Neural cell (in vitro differentiated cells): ENCODE data around the gene GPATCH3. TPM values are rescaled to one million over a fixed set of nuclear protein-coding genes. Genes with fewer than 3 reads are reported as not detected.
"Not testable (repeated sequence)": the region's sequence is repeated elsewhere in the genome, so short reads cannot be mapped to it uniquely, and the experiment has no call there.

Experiments
- H2AFZ ChIP-seq: fragments of 200-600, 300-800 bp; sonication (generic), shearing (Covaris generic); 2 replicates; pipeline ENCODE4 v1.6.0; 2014; ENCODE audit warnings: low read depth, mild to moderate bottlenecking, antibody characterized with exemption, low read length, moderate library complexity
- H3F3A ChIP-seq: fragments of 200-600 bp; shearing (Covaris generic); 2 replicates; pipeline ENCODE4 v1.6.1; 2016; ENCODE audit warnings: mild to moderate bottlenecking, moderate library complexity, mixed read lengths, antibody characterized with exemption, low read length; ENCODE audit not compliant: insufficient read depth, poor library complexity, severe bottlenecking
- H3K27ac ChIP-seq: fragments of 200-600, 300-800 bp; sonication (generic), shearing (Covaris generic); 2 replicates; pipeline ENCODE4 v1.5.1; 2014; ENCODE audit warnings: mild to moderate bottlenecking, low read length, moderate library complexity
- H3K27me3 ChIP-seq: fragments of 300-800, 200-600 bp; sonication (generic), shearing (Covaris generic); 2 replicates; pipeline ENCODE4 v1.6.0; 2014; ENCODE audit warnings: mild to moderate bottlenecking, low read depth, low read length, moderate library complexity; ENCODE audit not compliant: insufficient read depth
- H3K36me3 ChIP-seq: fragments of 300-800, 200-600 bp; sonication (generic), shearing (Covaris generic); 2 replicates; pipeline ENCODE4 v1.5.1; 2014; ENCODE audit warnings: mild to moderate bottlenecking, antibody characterized with exemption, low read length, moderate library complexity; ENCODE audit not compliant: insufficient read depth
- H3K4me2 ChIP-seq: fragments of 300-800, 200-600 bp; sonication (generic), shearing (Covaris generic); 2 replicates; pipeline ENCODE4 v1.6.0; 2014; ENCODE audit warnings: mild to moderate bottlenecking, low read length
- H3K4me3 ChIP-seq: fragments of 300-800, 200-600 bp; sonication (generic), shearing (Covaris generic); 2 replicates; pipeline ENCODE4 v1.5.1; 2014; ENCODE audit warnings: mild to moderate bottlenecking, low read length, moderate library complexity
- H3K79me2 ChIP-seq: fragments of 200-600 bp; shearing (Covaris generic); replicated peaks from 2 replicates; pipeline ENCODE4 v1.6.0; 2014; ENCODE audit warnings: mild to moderate bottlenecking, low read length, moderate library complexity; ENCODE audit not compliant: insufficient read depth
- H3K9ac ChIP-seq: fragments of 300-800, 200-600 bp; sonication (generic), shearing (Covaris generic); 2 replicates; pipeline ENCODE4 v1.6.1; 2016; ENCODE audit warnings: mild to moderate bottlenecking, low read length, mixed read lengths
- H3K9me2 ChIP-seq: fragments of 200-600 bp; shearing (Covaris generic); 2 replicates; pipeline ENCODE4 v1.6.1; 2016; ENCODE audit warnings: mild to moderate bottlenecking, low read length, mixed read lengths; ENCODE audit not compliant: insufficient read depth
- H3K9me3 ChIP-seq: fragments of 200-600, 300-800 bp; sonication (generic), shearing (Covaris generic); 2 replicates; pipeline ENCODE4 v1.6.1; 2016; ENCODE audit warnings: mild to moderate bottlenecking, mixed run types, low read length, moderate library complexity, mixed read lengths
- H4K20me1 ChIP-seq: fragments of 200-600 bp; shearing (Covaris generic); 2 replicates; pipeline ENCODE4 v1.6.1; 2016; ENCODE audit warnings: mild to moderate bottlenecking, mixed run types; ENCODE audit not compliant: insufficient read depth
- EZH2 ChIP-seq: fragments of 200-600, 300-800 bp; shearing (Covaris generic), sonication (generic); IDR thresholded peaks from 2 replicates; pipeline ENCODE4 v1.6.1; 2014; ENCODE audit warnings: antibody characterized with exemption, low read length, borderline replicate concordance, mild to moderate bottlenecking; ENCODE audit not compliant: insufficient read depth, poor library complexity, severe bottlenecking
- MXI1 ChIP-seq: fragments of 450-650 bp; conservative IDR thresholded peaks from 2 replicates; pipeline ENCODE4 v1.6.1; 2014; ENCODE audit warnings: antibody characterized with exemption, mild to moderate bottlenecking; ENCODE audit not compliant: poor library complexity, severe bottlenecking
- POLR2AphosphoS5 ChIP-seq: IDR thresholded peaks from 2 replicates; pipeline ENCODE4 v1.6.1; 2012
- RAD21 ChIP-seq: fragments of 450-650 bp; conservative IDR thresholded peaks from 2 replicates; pipeline ENCODE4 v1.6.1; 2014; ENCODE audit warnings: antibody characterized with exemption, mild to moderate bottlenecking, moderate library complexity
- REST ChIP-seq: IDR thresholded peaks from 2 replicates; pipeline ENCODE4 v1.6.1; 2012; ENCODE audit warnings: borderline replicate concordance
- SMC3 ChIP-seq: fragments of 450-650 bp; conservative IDR thresholded peaks from 2 replicates; pipeline ENCODE4 v1.6.1; 2014; ENCODE audit warnings: antibody characterized with exemption, mild to moderate bottlenecking, moderate library complexity; ENCODE audit not compliant: poor library complexity
- TAF1 ChIP-seq: IDR thresholded peaks from 2 replicates; pipeline ENCODE4 v1.6.1; 2012; ENCODE audit warnings: low read depth
- polyA plus RNA-seq: library from polyadenylated mRNA; depleted of rRNA; stranded (reverse); fragments of >200 nt; gene quantifications from 2 replicates; pipeline ENCODE4 v1.2.3, GENCODE V29; 2014
- TF ChIP-seq, protein P1 (sequence below): fragments of 450-650 bp; IDR thresholded peaks from 2 replicates; pipeline ENCODE4 v1.5.1; 2014; ENCODE audit warnings: antibody characterized with exemption, mild to moderate bottlenecking, moderate library complexity; ENCODE audit not compliant: poor library complexity, severe bottlenecking

The GPATCH3 gene
- polyA plus RNA-seq, 1 donor from 2014 or later: 7.1 TPM

DNA sequence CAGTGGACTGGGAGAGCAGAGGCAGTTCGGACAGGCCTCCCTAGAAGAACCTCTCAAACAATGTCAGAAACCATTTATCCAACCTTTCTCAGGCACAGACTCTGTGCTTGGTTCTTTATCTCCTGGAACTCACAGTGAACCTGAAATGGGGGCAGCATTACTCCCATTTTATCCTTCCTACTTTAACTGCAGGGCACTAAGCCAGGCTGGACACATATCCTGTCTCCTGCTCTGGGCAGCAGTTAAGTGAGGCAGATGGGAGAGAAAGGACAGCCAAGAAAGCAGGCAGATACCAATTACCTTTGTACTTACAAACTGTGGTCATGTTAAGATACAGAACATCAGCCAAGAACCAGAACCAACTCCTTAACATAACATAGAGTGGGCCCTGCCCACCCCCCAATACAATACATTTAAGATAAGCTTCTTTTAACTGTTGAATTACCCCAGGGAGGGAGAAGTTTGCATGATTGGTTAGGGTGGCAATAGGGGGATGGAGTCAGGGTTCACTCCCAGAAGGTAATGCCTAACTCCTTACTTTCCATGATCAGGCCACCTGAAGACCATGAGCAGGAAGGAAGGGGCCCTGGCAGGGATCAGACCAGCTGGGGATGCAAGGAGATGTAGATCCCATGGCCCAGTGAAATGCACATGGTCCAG lies 49.1 kb upstream of the GPATCH3 start:
- no peaks in the 10 kb centered on the region for H3K9me2 ChIP-seq
- H3K27me3 ChIP-seq: no peaks in the 10 kb centered on the region
- no peaks in the 10 kb centered on the region for H4K20me1 ChIP-seq
- H2AFZ ChIP-seq: no peak overlapping the region
- H3K4me3 ChIP-seq: no peak overlapping the region
- no peak overlapping the region for H3K4me2 ChIP-seq
- H3K79me2 ChIP-seq: no peaks in the 10 kb centered on the region
- H3K9ac ChIP-seq: no peak overlapping the region
- no peak overlapping the region for H3K27ac ChIP-seq
- no peak for TF ChIP-seq RAD21
- no peak for TF ChIP-seq EZH2
- TF ChIP-seq SMC3: no peak
- TF ChIP-seq TAF1: no peak
- TF ChIP-seq REST: no peak
- TF ChIP-seq POLR2AphosphoS5: no peak
- no peak for TF ChIP-seq MXI1
- TF ChIP-seq, protein P1, sequence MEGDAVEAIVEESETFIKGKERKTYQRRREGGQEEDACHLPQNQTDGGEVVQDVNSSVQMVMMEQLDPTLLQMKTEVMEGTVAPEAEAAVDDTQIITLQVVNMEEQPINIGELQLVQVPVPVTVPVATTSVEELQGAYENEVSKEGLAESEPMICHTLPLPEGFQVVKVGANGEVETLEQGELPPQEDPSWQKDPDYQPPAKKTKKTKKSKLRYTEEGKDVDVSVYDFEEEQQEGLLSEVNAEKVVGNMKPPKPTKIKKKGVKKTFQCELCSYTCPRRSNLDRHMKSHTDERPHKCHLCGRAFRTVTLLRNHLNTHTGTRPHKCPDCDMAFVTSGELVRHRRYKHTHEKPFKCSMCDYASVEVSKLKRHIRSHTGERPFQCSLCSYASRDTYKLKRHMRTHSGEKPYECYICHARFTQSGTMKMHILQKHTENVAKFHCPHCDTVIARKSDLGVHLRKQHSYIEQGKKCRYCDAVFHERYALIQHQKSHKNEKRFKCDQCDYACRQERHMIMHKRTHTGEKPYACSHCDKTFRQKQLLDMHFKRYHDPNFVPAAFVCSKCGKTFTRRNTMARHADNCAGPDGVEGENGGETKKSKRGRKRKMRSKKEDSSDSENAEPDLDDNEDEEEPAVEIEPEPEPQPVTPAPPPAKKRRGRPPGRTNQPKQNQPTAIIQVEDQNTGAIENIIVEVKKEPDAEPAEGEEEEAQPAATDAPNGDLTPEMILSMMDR: no peak
- no peaks in the 10 kb centered on the region for H3K9me3 ChIP-seq
- no peaks in the 10 kb centered on the region for H3K36me3 ChIP-seq
- no peaks in the 10 kb centered on the region for H3F3A ChIP-seq

DNA sequence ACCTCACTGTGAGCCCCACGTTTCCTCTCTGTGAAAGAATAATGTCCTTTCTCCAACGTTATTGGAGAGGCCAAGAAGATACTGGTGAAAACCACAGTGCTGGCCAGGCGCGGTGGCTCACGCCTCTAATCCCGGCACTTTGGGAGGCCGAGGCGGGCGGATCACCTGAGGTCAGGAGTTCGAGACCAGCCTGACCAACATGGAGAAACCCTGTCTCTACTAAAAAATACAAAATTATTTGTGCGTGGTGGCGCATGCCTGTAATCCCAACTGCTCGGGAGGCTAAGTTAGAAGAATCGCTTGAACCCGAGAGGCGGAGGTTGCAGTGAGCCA lies 48.4 kb upstream of the GPATCH3 start:
- not testable (repeated sequence) for H3K4me2 ChIP-seq, H3K36me3 ChIP-seq, H2AFZ ChIP-seq, H3K9me2 ChIP-seq, H3K9me3 ChIP-seq, H3F3A ChIP-seq, H3K9ac ChIP-seq, H3K79me2 ChIP-seq, H3K27ac ChIP-seq, H3K27me3 ChIP-seq, H3K4me3 ChIP-seq, H4K20me1 ChIP-seq

DNA sequence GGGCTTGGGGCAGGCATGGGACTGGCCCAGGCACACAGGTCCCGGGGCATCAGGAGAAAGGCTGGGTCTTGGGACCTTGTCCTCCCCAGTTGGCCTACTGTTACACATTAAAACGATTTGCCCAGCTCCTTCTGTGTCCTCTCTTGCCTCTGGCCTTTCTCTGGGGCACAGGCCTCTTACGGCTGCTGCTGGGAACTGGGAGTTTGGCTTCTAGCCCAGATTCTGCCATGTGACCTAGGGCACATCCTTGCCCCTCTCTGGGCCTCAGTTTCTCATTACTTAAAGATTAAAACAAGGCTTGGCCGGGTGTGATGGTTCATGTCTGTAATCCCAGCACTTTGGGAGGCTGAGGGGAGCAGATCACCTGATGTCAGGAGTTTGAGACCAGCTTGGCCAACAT lies 46.0 kb upstream of the GPATCH3 start:
- TF ChIP-seq POLR2AphosphoS5: no peak
- H3K4me3 ChIP-seq: no peak overlapping the region
- H3K36me3 ChIP-seq: no peaks in the 10 kb centered on the region
- no peaks in the 10 kb centered on the region for H4K20me1 ChIP-seq
- H3K4me2 ChIP-seq: no peak overlapping the region
- H2AFZ ChIP-seq: no peak overlapping the region
- no peak overlapping the region for H3K9ac ChIP-seq
- no peaks in the 10 kb centered on the region for H3K9me2 ChIP-seq
- H3K9me3 ChIP-seq: no peaks in the 10 kb centered on the region
- no peaks in the 10 kb centered on the region for H3K27me3 ChIP-seq
- H3F3A ChIP-seq: no peaks in the 10 kb centered on the region
- no peaks in the 10 kb centered on the region for H3K79me2 ChIP-seq
- H3K27ac ChIP-seq: no peak overlapping the region
